ENCODE measurements around the gene RPS6KA1.
A peak's percentile ranks its signal among the peaks of the same experiment; 100 is the strongest.
"Not testable (repeated sequence)": the region's sequence is repeated elsewhere in the genome, so short reads cannot be mapped to it uniquely, and the experiment has no call there.

The RPS6KA1 gene

GRCh38 chr1:26496861-26497260, 32.7 kb upstream of the RPS6KA1 start:
- DNase-seq (ENCODE audit: extremely low spot score) = no peak
- TF ChIP-seq CTCF (IDR thresholded peaks at IDR 0.05; ENCODE audit: control extremely low read depth, extremely low read depth, low read depth, missing control alignments) = no peak
- ChIA-PET CTCF (interaction anchor here (0.9 to 1.2 kb wide), 3 partner anchors 27 to 292 kb away, joined by 3 read pairs; no protein-coding TSS in a partner anchor), POLR2A (no interaction called here)

GRCh38 chr1:26498894-26499293, 30.7 kb upstream of the RPS6KA1 start:
- POLR2A ChIA-PET = no interaction called here
- CTCF ChIA-PET = interaction anchor here (1.2 to 4.2 kb wide), 5 partner anchors 9 to 41 kb away, joined by 3 to 49 read pairs (median 26); partner anchors contain the start of genes HMGN2 and RPS6KA1
- no peak for TF ChIP-seq CTCF (IDR thresholded peaks at IDR 0.05; ENCODE audit: control extremely low read depth, extremely low read depth, low read depth, missing control alignments)
- no peak for DNase-seq (ENCODE audit: extremely low spot score)

GRCh38 chr1:26500488-26501175, 28.9 kb upstream of the RPS6KA1 start:
- peak; percentile 96 for DNase-seq (ENCODE audit: extremely low spot score)
- POLR2A ChIA-PET = interaction anchor here (0.6 to 1.0 kb wide), 3 partner anchors 19 to 1225 kb away, joined by 3 to 5 read pairs (median 4); partner anchors contain the start of gene FAM76A
- TF ChIP-seq CTCF (IDR thresholded peaks at IDR 0.05; ENCODE audit: control extremely low read depth, extremely low read depth, low read depth, missing control alignments) = no peak
- CTCF ChIA-PET = interaction anchor here (0.6 to 4.2 kb wide), 34 partner anchors 8 to 379 kb away, joined by 3 to 49 read pairs (median 6); partner anchors contain the start of genes DHDDS, PIGV and RPS6KA1

GRCh38 chr1:26510711-26511110, 18.9 kb upstream of the RPS6KA1 start:
- POLR2A ChIA-PET; DNase-seq (ENCODE audit: extremely low spot score): not testable (repeated sequence)
- CTCF ChIA-PET = interaction anchor here (1.1 to 3.5 kb wide), 2 partner anchors 10 to 28 kb away, joined by 5 to 17 read pairs; no protein-coding TSS in a partner anchor

- ChIA-PET CTCF (interaction anchor here (4.7 kb wide), 1 partner anchor 22 kb away, joined by 18 read pairs; no protein-coding TSS in a partner anchor), POLR2A (interaction anchor here (0.7 kb wide), 1 partner anchor 212 kb away, joined by 5 read pairs; no protein-coding TSS in a partner anchor)
- not testable (repeated sequence) for DNase-seq (ENCODE audit: extremely low spot score)
These were observed 13.7 kb upstream of the RPS6KA1 start for GRCh38 chr1:26515836-26516235.

GRCh38 chr1:26516987-26517765, 12.4 kb upstream of the RPS6KA1 start:
- TF ChIP-seq CTCF (IDR thresholded peaks at IDR 0.05; ENCODE audit: control extremely low read depth, extremely low read depth, low read depth, missing control alignments) = no peak
- ChIA-PET CTCF (interaction anchor here (1.0 to 2.2 kb wide), 6 partner anchors 9 to 86 kb away, joined by 3 to 17 read pairs (median 4); no protein-coding TSS in a partner anchor), POLR2A (no interaction called here)
- DNase-seq (ENCODE audit: extremely low spot score) = no peak

- no peak for TF ChIP-seq CTCF (IDR thresholded peaks at IDR 0.05; ENCODE audit: control extremely low read depth, extremely low read depth, low read depth, missing control alignments)
- CTCF ChIA-PET = interaction anchor here (1.0 to 2.2 kb wide), 8 partner anchors 10 to 85 kb away, joined by 3 to 17 read pairs (median 4); no protein-coding TSS in a partner anchor
- POLR2A ChIA-PET = no interaction called here
- no peak for DNase-seq (ENCODE audit: extremely low spot score)
These were observed 11.9 kb upstream of the RPS6KA1 start for GRCh38 chr1:26517766-26518049.
